Panc1 (cell line): ENCODE data around the gene LSM12. TPM values are rescaled to one million over a fixed set of nuclear protein-coding genes. Genes with fewer than 3 reads are reported as not detected.

ENCODE experiments used
- ATAC-seq: fragments of 200-7000 bp; cut with Tn5 transposase; 2 replicates; pipeline ENCODE4 v1.9.1; 2020; ENCODE audit warnings: mild to moderate bottlenecking, moderate library complexity
- BruUV-seq: library from RNA; stranded (reverse); fragments of 400-500 nt; replicated peaks from 2 replicates; lab custom pipeline; 2021; lab: Mats Ljungman, UMichigan
- CTCF ChIA-PET: fragments of 300-600 bp; sonication (Branson Sonifier 250); formaldehyde crosslinking; loops from one replicate; lab custom pipeline; 2022; ENCODE audit warnings: antibody characterized with exemption; lab: Charles Lee
- POLR2A ChIA-PET: fragments of 300-600 bp; sonication (Branson Sonifier 250); formaldehyde crosslinking; loops from one replicate; lab custom pipeline; 2022; ENCODE audit warnings: antibody characterized with exemption; lab: Charles Lee
- DNase-seq: peaks from one replicate; pipeline ENCODE4 v3.0.0-alpha.2; 2010; ENCODE audit warnings: low read depth, low spot score
- H3K27ac ChIP-seq: 2 replicates; pipeline ENCODE4 v1.5.1; 2011; ENCODE audit warnings: mild to moderate bottlenecking, low read length, inconsistent platforms
- H3K27me3 ChIP-seq: fragments of 200-500 bp; sonication (Bioruptor generic); 2 replicates; pipeline ENCODE4 v1.6.0; 2014; ENCODE audit warnings: low read length, inconsistent platforms; ENCODE audit not compliant: control insufficient read depth, insufficient read depth
- H3K36me3 ChIP-seq: fragments of 200-500 bp; sonication (Bioruptor generic); 2 replicates; pipeline ENCODE4 v1.5.1; 2014; ENCODE audit warnings: inconsistent platforms, mild to moderate bottlenecking, low read length, moderate library complexity; ENCODE audit not compliant: control insufficient read depth, insufficient read depth
- H3K4me1 ChIP-seq: 2 replicates; pipeline ENCODE4 v1.5.1; 2011; ENCODE audit warnings: inconsistent platforms, mild to moderate bottlenecking, low read length, moderate library complexity; ENCODE audit not compliant: control insufficient read depth, insufficient read depth
- H3K4me3 ChIP-seq, 2 experiments: 2 replicates each; pipeline ENCODE4 v1.5.1; 2011 to 2012; ENCODE audit warnings: low read depth in 2 of 2, low read length in 2 of 2, mild to moderate bottlenecking in 2 of 2, inconsistent platforms in 1 of 2, moderate library complexity in 1 of 2
- H3K9me3 ChIP-seq: fragments of 200-500 bp; sonication (Bioruptor generic); 2 replicates; pipeline ENCODE4 v1.5.1; 2014; ENCODE audit warnings: low read depth, mild to moderate bottlenecking, inconsistent platforms, low read length, moderate library complexity; ENCODE audit not compliant: control insufficient read depth, insufficient read depth
- CTCF ChIP-seq: fragments of 450-650 bp; IDR thresholded peaks from 2 replicates; pipeline ENCODE4 v1.5.1; 2017; ENCODE audit warnings: mild to moderate bottlenecking
- POLR2AphosphoS5 ChIP-seq: IDR thresholded peaks from 2 replicates; pipeline ENCODE4 v1.6.1; 2012; ENCODE audit warnings: mild to moderate bottlenecking, low read depth, low read length, moderate library complexity
- REST ChIP-seq, 2 experiments: IDR thresholded peaks; 2 replicates each; pipeline ENCODE4 v1.6.1; 2011 to 2012; ENCODE audit warnings: low read depth in 2 of 2, control low read depth in 1 of 2, low read length in 1 of 2, mild to moderate bottlenecking in 1 of 2, moderate library complexity in 1 of 2; ENCODE audit not compliant: insufficient read depth in 1 of 2
- SIN3A ChIP-seq: IDR thresholded peaks from 2 replicates; pipeline ENCODE4 v1.6.1; 2012; ENCODE audit warnings: low read depth, mild to moderate bottlenecking, low read length, moderate library complexity, borderline replicate concordance; ENCODE audit not compliant: insufficient read depth
- TCF7L2 ChIP-seq: IDR thresholded peaks from 2 replicates; pipeline ENCODE4 v1.6.1; 2011; ENCODE audit warnings: mild to moderate bottlenecking, low read depth, low read length, inconsistent platforms
- in situ Hi-C: cut with HindIII; loops from 2 replicates; pipeline ENCODE4 v1.10.0; 2016; ENCODE audit warnings: low sequenced_read_pairs, low pct_unique_long_range_greater_than_20kb
- intact Hi-C: fragments of 100-400 bp; cut with micrococcal nuclease; formaldehyde crosslinking; loops from one replicate; pipeline ENCODE4 v1.10.0; 2022; ENCODE audit not compliant: unreplicated experiment
- total RNA-seq: library from RNA; stranded (reverse); gene quantifications from one replicate; pipeline ENCODE4 v1.2.1, GENCODE V29; 2021; ENCODE audit not compliant: unreplicated experiment

Gene LSM12
- total RNA-seq, 1 experiment from 2014 or later = 73.0 TPM

- intact Hi-C loops = no loop called here
Observed at GRCh38 chr17:44059101-44059892, 7.2 kb downstream of the LSM12 start.

More at GRCh38 chr17:44059101-44059892, 7.2 kb downstream of the LSM12 start:
- in situ Hi-C loops = no loop called here
- no peaks in the 10 kb centered on the region for H3K9me3 ChIP-seq
- no peak for DNase-seq
- H3K4me1 ChIP-seq = no peaks in the 10 kb centered on the region
- peaks cover 9% of the 10 kb centered on the region for H3K36me3 ChIP-seq
- H3K27ac ChIP-seq = no peak overlapping the region
- POLR2A ChIA-PET = interaction anchor here (0.5 kb wide), 1 partner anchor 47 kb away, joined by 6 read pairs; no protein-coding TSS in a partner anchor
- no peaks in the 10 kb centered on the region for H3K27me3 ChIP-seq
- TF ChIP-seq SIN3A (no peak), REST (IDR thresholded peaks at IDR 0.05; ENCODE audit: insufficient read depth in 1 of 2, low read depth in 2 of 2, low read length in 1 of 2) (no peak), TCF7L2 (no peak), POLR2AphosphoS5 (no peak), CTCF (no peak)
- no TSS peak for BruUV-seq
- H3K4me3 ChIP-seq = no peak overlapping the region
- ATAC-seq = no peak
- CTCF ChIA-PET = no interaction called here
